Upper lobe of left lung (tissue), 6 donors: ENCODE data around the gene FEZF2. TPM values are rescaled to one million over a fixed set of nuclear protein-coding genes. Genes with fewer than 3 reads are reported as not detected.
A peak's percentile ranks its signal among the peaks of the same experiment; 100 is the strongest.

ENCODE experiments used
- ATAC-seq, 2 donors: fragments of 200-7000 bp; cut with Tn5 transposase; one replicate each; pipeline ENCODE4 v1.9.1; 2022; ENCODE audit warnings: mild to moderate bottlenecking in 2 of 2, moderate library complexity in 2 of 2; ENCODE audit not compliant: low FRiP score in 2 of 2
- DNase-seq, 2 donors: peaks; one replicate each; pipeline ENCODE4 v3.0.0-alpha.2; 2019 to 2020
- H3K27ac ChIP-seq, 4 donors: fragments of 200-600 bp; sonication (generic); one replicate each; pipeline ENCODE4 v1.5.1; 2016 to 2019
- H3K27me3 ChIP-seq, 4 donors: fragments of 200-600 bp; sonication (generic); one replicate each; pipeline ENCODE4 v1.5.1; 2017 to 2019
- H3K36me3 ChIP-seq, 4 donors: fragments of 200-600 bp; sonication (generic); one replicate each; pipeline ENCODE4 v1.5.1; 2016 to 2019
- H3K4me1 ChIP-seq, 4 donors: fragments of 200-600 bp; sonication (generic); one replicate each; pipeline ENCODE4 v1.5.1; 2018 to 2019
- H3K4me3 ChIP-seq, 4 donors: fragments of 200-600 bp; sonication (generic); one replicate each; pipeline ENCODE4 v1.5.1; 2017 to 2019; ENCODE audit warnings: mild to moderate bottlenecking in 2 of 4, moderate library complexity in 1 of 4
- H3K9me3 ChIP-seq, 4 donors: fragments of 200-600 bp; sonication (generic); one replicate each; pipeline ENCODE4 v1.5.1; 2018 to 2019
- EP300 ChIP-seq, 4 donors: sonication (generic); formaldehyde crosslinking; IDR thresholded peaks; one replicate each; pipeline ENCODE4 v1.5.1; 2017; ENCODE audit warnings: antibody characterized with exemption in 4 of 4, control low read depth in 2 of 4
- POLR2A ChIP-seq, 4 donors: fragments of 450-650 bp; IDR thresholded peaks; one replicate each; pipeline ENCODE4 v1.5.1; 2016 to 2017; ENCODE audit warnings: antibody characterized with exemption in 4 of 4, mild to moderate bottlenecking in 2 of 4
- POLR2AphosphoS5 ChIP-seq, 2 donors: sonication (generic); formaldehyde crosslinking; IDR thresholded peaks; one replicate each; pipeline ENCODE4 v1.5.1; 2017; ENCODE audit warnings: antibody characterized with exemption in 2 of 2
- WGBS, 2 donors: methylation state at CpG; one replicate each; pipeline ENCODE4 v1.1.5; 2017 to 2018; 5-methylcytosine and 5-hydroxymethylcytosine counted together
- total RNA-seq, 6 donors: library from RNA; depleted of rRNA in 4 of 6; stranded (reverse); fragments of >200 nt in 4 of 6; gene quantifications; one replicate each; pipeline versions ENCODE4 v1.1.0 to v1.2.1, GENCODE V29; 2016 to 2021
- TF ChIP-seq, protein P1 (sequence below), 6 experiments: fragments of 450-650 bp in 4 of 6; fragments of 200-600 bp in 2 of 6; sonication (generic) in 2 of 6; IDR thresholded peaks; one replicate each; pipeline ENCODE4 v1.5.1; 2016 to 2019; ENCODE audit warnings: antibody characterized with exemption in 6 of 6
- donor health status: DM: no; HTN: no; CAD: no; lungs with moderate emphysema.
- donor health status: DM: no; HTN: yes; CAD: no; lungs with severe emphysema.

FEZF2 gene
- total RNA-seq: not detected

GRCh38 chr3:62373215-62373614, at the start of gene FEZF2:
Gene FEZF2 (minus strand): TSS chr3:62373550. CDS start chr3:62372868, 682 bp downstream.
- Histone ChIP-seq H3K9me3 (no peaks in the 10 kb centered on the region), H3K27me3 (peaks cover 0 to 95% (median 48%) of the 10 kb centered on the region in 4 donors), H3K36me3 (no peaks in the 10 kb centered on the region), H3K27ac (no peak within 1 kb of the TSS), H3K4me3 (peak within 1 kb of the TSS in 3 of 4 donors; percentile 15 to 37 (median 19)), H3K4me1 (peaks cover 16 to 52% (median 36%) of the 10 kb centered on the region in 4 donors)
- ATAC-seq: no peak
- TF ChIP-seq POLR2A (IDR thresholded peaks at IDR 0.05) (no peak), EP300 (IDR thresholded peaks at IDR 0.05) (no peak), POLR2AphosphoS5 (IDR thresholded peaks at IDR 0.05) (no peak)
- TF ChIP-seq, protein P1, sequence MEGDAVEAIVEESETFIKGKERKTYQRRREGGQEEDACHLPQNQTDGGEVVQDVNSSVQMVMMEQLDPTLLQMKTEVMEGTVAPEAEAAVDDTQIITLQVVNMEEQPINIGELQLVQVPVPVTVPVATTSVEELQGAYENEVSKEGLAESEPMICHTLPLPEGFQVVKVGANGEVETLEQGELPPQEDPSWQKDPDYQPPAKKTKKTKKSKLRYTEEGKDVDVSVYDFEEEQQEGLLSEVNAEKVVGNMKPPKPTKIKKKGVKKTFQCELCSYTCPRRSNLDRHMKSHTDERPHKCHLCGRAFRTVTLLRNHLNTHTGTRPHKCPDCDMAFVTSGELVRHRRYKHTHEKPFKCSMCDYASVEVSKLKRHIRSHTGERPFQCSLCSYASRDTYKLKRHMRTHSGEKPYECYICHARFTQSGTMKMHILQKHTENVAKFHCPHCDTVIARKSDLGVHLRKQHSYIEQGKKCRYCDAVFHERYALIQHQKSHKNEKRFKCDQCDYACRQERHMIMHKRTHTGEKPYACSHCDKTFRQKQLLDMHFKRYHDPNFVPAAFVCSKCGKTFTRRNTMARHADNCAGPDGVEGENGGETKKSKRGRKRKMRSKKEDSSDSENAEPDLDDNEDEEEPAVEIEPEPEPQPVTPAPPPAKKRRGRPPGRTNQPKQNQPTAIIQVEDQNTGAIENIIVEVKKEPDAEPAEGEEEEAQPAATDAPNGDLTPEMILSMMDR (IDR thresholded peaks at IDR 0.05): no peak
- WGBS, 2 donors: 3 to 7% methylated on average over 25 to 28 of the region's 28 CpGs
- DNase-seq: peak in 1 of 2 donors; percentile 72

GRCh38 chr3:62421207-62421606, 47.9 kb upstream of the FEZF2 start:
- Histone ChIP-seq H3K36me3 (no peaks in the 10 kb centered on the region), H3K4me1 (no peaks in the 10 kb centered on the region), H3K9me3 (no peaks in the 10 kb centered on the region), H3K4me3 (no peak overlapping the region), H3K27me3 (no peaks in the 10 kb centered on the region), H3K27ac (no peak overlapping the region)
- no peak for DNase-seq
- TF ChIP-seq, protein P1 (IDR thresholded peaks at IDR 0.05): no peak
- TF ChIP-seq POLR2A (IDR thresholded peaks at IDR 0.05) (no peak), POLR2AphosphoS5 (IDR thresholded peaks at IDR 0.05) (no peak), EP300 (IDR thresholded peaks at IDR 0.05) (no peak)
- no peak for ATAC-seq
- WGBS, 2 donors: 80 to 83% methylated on average over 10 of the region's 10 CpGs

DNA sequence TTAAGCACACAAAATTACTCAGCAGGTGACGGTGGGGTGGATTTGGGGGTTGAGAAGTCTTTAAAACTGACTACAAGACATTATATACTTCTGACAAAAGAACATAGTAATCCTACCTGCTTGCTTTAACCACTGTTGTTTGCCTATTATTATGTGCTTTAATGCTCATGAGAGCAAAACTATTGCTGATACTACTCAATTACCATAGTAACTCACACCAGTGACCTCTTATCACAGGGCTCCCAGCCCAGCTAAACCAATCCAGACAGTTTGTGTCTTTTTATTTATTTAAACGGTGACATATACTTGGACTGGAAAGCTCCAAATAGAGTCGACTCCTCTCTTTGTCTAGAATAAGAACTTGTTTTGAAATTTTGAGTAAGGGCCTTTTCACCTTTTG, 42.8 kb upstream of the FEZF2 start:
- Histone ChIP-seq H3K36me3 (no peaks in the 10 kb centered on the region), H3K27me3 (no peaks in the 10 kb centered on the region), H3K9me3 (no peaks in the 10 kb centered on the region), H3K4me1 (no peaks in the 10 kb centered on the region), H3K4me3 (no peak overlapping the region), H3K27ac (no peak overlapping the region)
- TF ChIP-seq POLR2A (IDR thresholded peaks at IDR 0.05) (no peak), POLR2AphosphoS5 (IDR thresholded peaks at IDR 0.05) (no peak), EP300 (IDR thresholded peaks at IDR 0.05) (no peak)
- TF ChIP-seq, protein P1 (IDR thresholded peaks at IDR 0.05): no peak
- whole genome bisulfite sequencing, 2 donors: 47 to 54% methylated on average over 3 of the region's 3 CpGs
- no peak for DNase-seq
- ATAC-seq: no peak

DNA sequence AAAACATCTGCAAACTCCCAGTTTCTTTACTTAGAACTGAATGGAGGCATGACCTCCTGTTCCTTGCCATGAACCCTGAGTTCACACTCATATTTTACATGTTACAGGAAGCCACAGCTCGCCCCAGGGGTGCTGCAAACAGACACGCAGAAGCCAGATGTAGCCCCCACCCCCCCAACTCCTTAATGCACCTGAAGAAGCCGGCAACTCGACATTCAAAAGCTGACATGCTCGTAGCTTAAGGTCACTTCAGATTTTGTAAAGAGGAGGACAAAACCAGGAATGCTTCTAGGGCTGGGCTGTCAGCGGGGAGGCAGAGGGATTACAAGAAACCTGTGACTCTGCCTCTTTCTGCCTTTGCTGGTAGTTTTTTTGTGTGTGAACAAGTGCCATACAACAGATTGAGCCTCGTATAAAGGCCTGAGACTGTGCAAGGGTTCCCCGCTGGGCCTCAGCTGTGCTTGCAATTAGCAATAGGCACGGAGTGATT, 42.0 kb upstream of the FEZF2 start:
- no peak overlapping the region for H3K27ac ChIP-seq
- no peaks in the 10 kb centered on the region for H3K36me3 ChIP-seq
- no peak overlapping the region for H3K4me3 ChIP-seq
- H3K27me3 ChIP-seq: no peaks in the 10 kb centered on the region
- ATAC-seq (no peak), DNase-seq (no peak)
- TF ChIP-seq POLR2AphosphoS5 (IDR thresholded peaks at IDR 0.05) (no peak), EP300 (IDR thresholded peaks at IDR 0.05) (no peak), POLR2A (IDR thresholded peaks at IDR 0.05) (no peak)
- TF ChIP-seq, protein P1 (IDR thresholded peaks at IDR 0.05): no peak
- WGBS, 2 donors: 61 to 65% methylated on average over 8 to 9 of the region's 9 CpGs
- no peaks in the 10 kb centered on the region for H3K4me1 ChIP-seq
- H3K9me3 ChIP-seq: no peaks in the 10 kb centered on the region

DNA sequence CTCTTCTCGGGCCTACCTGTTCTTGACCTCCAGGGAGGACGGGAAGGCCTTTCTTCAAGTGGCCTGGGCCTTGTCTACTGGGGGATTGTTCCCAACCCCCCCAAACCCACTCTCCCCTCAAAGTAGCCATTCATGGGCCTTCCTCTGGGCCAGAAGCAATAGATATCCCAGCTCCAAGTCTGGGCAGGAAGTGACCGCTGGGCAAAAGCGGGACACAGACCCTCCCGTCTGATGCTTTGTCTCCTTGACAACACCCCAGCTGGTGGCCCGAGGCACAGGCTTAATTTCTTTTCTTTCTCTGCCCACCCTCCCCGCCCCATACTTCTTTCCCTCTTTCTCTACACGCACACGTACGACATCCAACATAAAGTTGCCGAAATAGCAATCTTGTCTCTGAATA, 41.4 kb upstream of the FEZF2 start:
- TF ChIP-seq EP300 (IDR thresholded peaks at IDR 0.05) (no peak), POLR2A (IDR thresholded peaks at IDR 0.05) (no peak), POLR2AphosphoS5 (IDR thresholded peaks at IDR 0.05) (no peak)
- TF ChIP-seq, protein P1 (IDR thresholded peaks at IDR 0.05): no peak
- no peaks in the 10 kb centered on the region for H3K9me3 ChIP-seq
- DNase-seq (no peak), ATAC-seq (no peak)
- no peak overlapping the region for H3K4me3 ChIP-seq
- H3K4me1 ChIP-seq: no peaks in the 10 kb centered on the region
- H3K36me3 ChIP-seq: no peaks in the 10 kb centered on the region
- no peaks in the 10 kb centered on the region for H3K27me3 ChIP-seq
- 75 to 84% methylated on average over 11 of the region's 11 CpGs for WGBS, 2 donors
- no peak overlapping the region for H3K27ac ChIP-seq
